ENCODE results near the gene PRCD.

Gene PRCD

DNA sequence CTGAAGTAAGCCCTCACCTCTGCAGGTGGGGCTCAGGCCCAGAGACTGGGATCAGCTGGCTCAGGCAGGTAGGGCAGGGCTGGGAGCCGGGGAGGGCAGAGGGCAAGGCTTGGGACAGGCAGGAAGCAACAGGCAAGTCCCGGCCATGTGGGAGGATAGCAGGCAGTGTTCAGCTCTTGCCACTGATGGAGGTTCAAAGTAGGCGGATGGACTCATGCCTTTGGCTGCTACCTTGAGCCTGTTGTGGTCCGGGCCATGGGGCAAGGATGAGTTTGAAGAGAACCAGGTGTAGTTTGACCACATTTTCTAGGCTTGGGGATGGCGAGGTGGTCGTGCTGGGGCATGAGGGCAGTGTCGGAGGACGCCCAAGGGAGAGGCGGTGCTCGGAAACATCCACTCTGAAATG, 2.7 kb downstream of the PRCD start:
- no peaks in the 10 kb centered on the region for H3K9me3 ChIP-seq (ENCODE audit: control insufficient read depth in 2 of 2, low read length in 2 of 2)
- peaks cover 14 to 24% of the 10 kb centered on the region in 2 donors for H3K4me1 ChIP-seq (ENCODE audit: control insufficient read depth in 2 of 2, insufficient read depth in 2 of 2, low read length in 2 of 2)
- H3K27me3 ChIP-seq (ENCODE audit: control insufficient read depth in 2 of 2, insufficient read depth in 2 of 2, low read length in 2 of 2): peaks cover 16 to 41% of the 10 kb centered on the region in 2 donors
- no peak overlapping the region for H3K27ac ChIP-seq (ENCODE audit: low read depth in 2 of 2, low read length in 2 of 2)
- H3K4me3 ChIP-seq (ENCODE audit: low read length in 2 of 2): no peak overlapping the region
- no peaks in the 10 kb centered on the region for H3K36me3 ChIP-seq (ENCODE audit: control insufficient read depth in 2 of 2, insufficient read depth in 2 of 2, low read length in 2 of 2)
- no peak overlapping the region for H3K9ac ChIP-seq (ENCODE audit: low read depth in 1 of 2, low read length in 2 of 2)

DNA sequence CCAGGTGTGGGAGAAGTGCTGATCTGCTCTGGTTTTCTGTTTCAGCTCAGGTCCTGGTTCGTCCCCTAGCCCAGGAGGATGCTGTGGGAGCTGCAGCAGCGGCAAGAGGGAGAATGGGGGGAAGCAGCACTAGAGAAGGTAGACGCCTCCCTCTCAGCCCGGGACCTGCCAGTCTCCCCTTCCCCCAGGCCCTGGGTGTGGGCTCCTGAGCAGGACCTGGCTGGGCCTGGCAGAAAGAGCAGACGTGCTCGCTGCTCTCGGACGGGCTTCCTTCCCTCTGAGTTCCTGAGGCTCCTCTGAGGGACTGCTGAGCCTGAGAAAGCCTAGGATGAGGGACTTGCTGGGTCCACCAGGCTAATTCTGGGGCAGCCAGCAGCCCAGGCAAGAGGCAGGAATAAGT, 3.1 kb downstream of the PRCD start:
- H3K27ac ChIP-seq (ENCODE audit: low read depth in 2 of 2, low read length in 2 of 2): no peak overlapping the region
- peaks cover 14 to 24% of the 10 kb centered on the region in 2 donors for H3K4me1 ChIP-seq (ENCODE audit: control insufficient read depth in 2 of 2, insufficient read depth in 2 of 2, low read length in 2 of 2)

DNA sequence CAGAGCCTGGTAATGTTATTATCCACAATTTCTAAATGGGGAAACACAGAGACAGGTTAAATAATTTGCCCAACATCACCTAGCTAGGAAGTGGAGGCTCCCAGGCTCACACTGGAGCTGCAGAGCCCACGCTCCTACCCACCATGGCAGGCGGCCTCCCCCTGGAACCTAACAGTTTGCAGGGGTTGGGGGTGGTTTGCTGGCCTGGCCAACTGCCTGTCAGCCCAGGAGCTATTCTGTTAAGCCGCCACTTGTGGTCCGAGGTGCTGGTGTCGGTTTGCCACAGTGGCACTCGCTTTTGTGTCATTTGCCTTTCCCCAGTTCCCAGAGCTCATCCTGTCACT, 3.6 kb downstream of the PRCD start:
- no peak overlapping the region for H3K4me3 ChIP-seq (ENCODE audit: low read length in 2 of 2)
- H3K9ac ChIP-seq (ENCODE audit: low read depth in 1 of 2, low read length in 2 of 2): no peak overlapping the region
- H3K27me3 ChIP-seq (ENCODE audit: control insufficient read depth in 2 of 2, insufficient read depth in 2 of 2, low read length in 2 of 2): peaks cover 13 to 42% of the 10 kb centered on the region in 2 donors
- no peak overlapping the region for H3K27ac ChIP-seq (ENCODE audit: low read depth in 2 of 2, low read length in 2 of 2)
- H3K9me3 ChIP-seq (ENCODE audit: control insufficient read depth in 2 of 2, low read length in 2 of 2): no peaks in the 10 kb centered on the region
- no peaks in the 10 kb centered on the region for H3K36me3 ChIP-seq (ENCODE audit: control insufficient read depth in 2 of 2, insufficient read depth in 2 of 2, low read length in 2 of 2)
- H3K4me1 ChIP-seq (ENCODE audit: control insufficient read depth in 2 of 2, insufficient read depth in 2 of 2, low read length in 2 of 2): peaks cover 14 to 24% of the 10 kb centered on the region in 2 donors

More for the DNA sequence above, 3.1 kb downstream of the PRCD start:
- Histone ChIP-seq H3K9me3 (ENCODE audit: control insufficient read depth in 2 of 2, low read length in 2 of 2) (no peaks in the 10 kb centered on the region), H3K9ac (ENCODE audit: low read depth in 1 of 2, low read length in 2 of 2) (no peak overlapping the region), H3K4me3 (ENCODE audit: low read length in 2 of 2) (no peak overlapping the region), H3K36me3 (ENCODE audit: control insufficient read depth in 2 of 2, insufficient read depth in 2 of 2, low read length in 2 of 2) (no peaks in the 10 kb centered on the region), H3K27me3 (ENCODE audit: control insufficient read depth in 2 of 2, insufficient read depth in 2 of 2, low read length in 2 of 2) (peaks cover 16 to 44% of the 10 kb centered on the region in 2 donors)

DNA sequence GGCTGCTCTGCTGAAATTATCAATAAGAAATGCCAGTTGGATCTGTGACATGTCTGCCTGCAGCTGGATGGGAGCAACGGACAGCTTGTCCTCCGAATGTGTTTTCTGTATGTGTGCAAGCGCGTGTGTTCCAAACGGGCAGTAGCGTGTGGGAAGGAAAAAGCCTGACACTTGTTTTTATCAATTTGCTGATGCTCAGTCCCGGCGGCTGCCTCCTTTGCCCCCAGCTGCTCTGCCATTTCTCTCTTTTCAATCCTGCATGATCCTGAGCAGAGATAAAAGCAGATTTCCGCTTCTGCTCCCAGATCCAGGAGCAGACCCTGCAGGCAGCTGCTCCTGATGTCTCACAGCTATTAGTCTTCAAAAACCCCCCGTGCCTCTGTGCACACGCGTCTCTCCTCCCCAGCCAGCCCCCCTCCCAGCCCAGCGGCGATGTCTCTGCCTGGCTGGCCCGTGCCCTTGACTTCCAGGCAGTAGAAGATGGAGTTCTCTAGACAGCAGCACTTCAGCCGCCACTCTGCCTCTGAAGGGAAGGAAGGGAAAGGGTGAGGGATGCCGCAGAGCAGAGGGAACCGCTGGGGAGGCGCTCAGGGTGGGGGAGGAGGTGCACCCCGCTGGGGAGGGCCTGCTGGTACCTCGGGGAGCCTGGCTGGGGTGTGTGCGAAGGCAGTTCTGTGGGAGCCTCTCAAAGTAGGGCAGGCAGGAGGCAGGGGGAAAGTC, 4.1 kb downstream of the PRCD start:
- H3K36me3 ChIP-seq (ENCODE audit: control insufficient read depth in 2 of 2, insufficient read depth in 2 of 2, low read length in 2 of 2): no peaks in the 10 kb centered on the region
- no peaks in the 10 kb centered on the region for H3K9me3 ChIP-seq (ENCODE audit: control insufficient read depth in 2 of 2, low read length in 2 of 2)
- peaks cover 8 to 38% of the 10 kb centered on the region in 2 donors for H3K27me3 ChIP-seq (ENCODE audit: control insufficient read depth in 2 of 2, insufficient read depth in 2 of 2, low read length in 2 of 2)
- no peak overlapping the region for H3K27ac ChIP-seq (ENCODE audit: low read depth in 2 of 2, low read length in 2 of 2)
- H3K4me3 ChIP-seq (ENCODE audit: low read length in 2 of 2): no peak overlapping the region
- peaks cover 14 to 24% of the 10 kb centered on the region in 2 donors for H3K4me1 ChIP-seq (ENCODE audit: control insufficient read depth in 2 of 2, insufficient read depth in 2 of 2, low read length in 2 of 2)
- no peak overlapping the region for H3K9ac ChIP-seq (ENCODE audit: low read depth in 1 of 2, low read length in 2 of 2)

DNA sequence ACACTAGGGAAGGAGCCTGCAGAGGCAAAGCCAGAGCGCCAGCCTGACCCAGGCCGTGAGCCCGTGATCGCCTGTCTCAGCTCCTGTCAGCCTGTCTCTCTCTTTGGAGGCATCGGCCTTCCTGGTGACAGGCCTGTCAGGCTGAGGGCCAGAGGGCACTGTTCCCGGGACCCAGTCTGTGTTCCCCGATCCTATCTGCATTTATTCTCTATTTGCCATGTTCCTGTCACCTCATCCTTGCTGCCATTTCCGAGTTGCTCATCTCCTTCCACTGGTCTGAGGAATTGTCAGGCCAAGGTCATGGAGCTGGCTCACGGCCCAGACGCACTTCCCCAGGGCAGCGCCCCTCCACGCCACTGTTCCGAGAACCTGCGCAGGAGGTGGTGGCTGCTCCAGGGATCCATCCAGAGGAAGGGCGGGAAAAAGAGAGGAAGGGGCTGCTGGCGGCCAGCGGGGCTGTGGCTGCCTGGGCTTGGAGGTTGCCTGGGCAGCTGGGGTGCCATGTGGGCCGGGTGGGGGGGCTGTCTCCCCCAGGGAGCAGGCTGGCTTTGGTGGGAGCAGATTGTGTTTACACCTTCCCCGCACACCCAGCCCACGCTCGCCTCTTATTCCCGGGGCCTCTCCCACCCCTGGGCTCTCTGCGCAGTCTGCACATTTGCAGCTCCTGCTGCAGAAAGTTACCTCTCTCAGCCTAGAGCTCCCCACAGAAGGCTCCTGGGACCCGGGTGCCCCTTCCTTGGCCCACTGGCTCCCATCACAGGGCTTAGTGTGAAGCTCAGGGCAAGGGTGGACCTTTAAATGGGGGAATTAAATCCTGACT, 4.9 kb downstream of the PRCD start:
- Histone ChIP-seq H3K27me3 (ENCODE audit: control insufficient read depth in 2 of 2, insufficient read depth in 2 of 2, low read length in 2 of 2) (peaks cover 3 to 35% of the 10 kb centered on the region in 2 donors), H3K36me3 (ENCODE audit: control insufficient read depth in 2 of 2, insufficient read depth in 2 of 2, low read length in 2 of 2) (no peaks in the 10 kb centered on the region), H3K27ac (ENCODE audit: low read depth in 2 of 2, low read length in 2 of 2) (no peak overlapping the region), H3K9ac (ENCODE audit: low read depth in 1 of 2, low read length in 2 of 2) (no peak overlapping the region), H3K4me1 (ENCODE audit: control insufficient read depth in 2 of 2, insufficient read depth in 2 of 2, low read length in 2 of 2) (peaks cover 14 to 24% of the 10 kb centered on the region in 2 donors), H3K4me3 (ENCODE audit: low read length in 2 of 2) (no peak overlapping the region), H3K9me3 (ENCODE audit: control insufficient read depth in 2 of 2, low read length in 2 of 2) (no peaks in the 10 kb centered on the region)

DNA sequence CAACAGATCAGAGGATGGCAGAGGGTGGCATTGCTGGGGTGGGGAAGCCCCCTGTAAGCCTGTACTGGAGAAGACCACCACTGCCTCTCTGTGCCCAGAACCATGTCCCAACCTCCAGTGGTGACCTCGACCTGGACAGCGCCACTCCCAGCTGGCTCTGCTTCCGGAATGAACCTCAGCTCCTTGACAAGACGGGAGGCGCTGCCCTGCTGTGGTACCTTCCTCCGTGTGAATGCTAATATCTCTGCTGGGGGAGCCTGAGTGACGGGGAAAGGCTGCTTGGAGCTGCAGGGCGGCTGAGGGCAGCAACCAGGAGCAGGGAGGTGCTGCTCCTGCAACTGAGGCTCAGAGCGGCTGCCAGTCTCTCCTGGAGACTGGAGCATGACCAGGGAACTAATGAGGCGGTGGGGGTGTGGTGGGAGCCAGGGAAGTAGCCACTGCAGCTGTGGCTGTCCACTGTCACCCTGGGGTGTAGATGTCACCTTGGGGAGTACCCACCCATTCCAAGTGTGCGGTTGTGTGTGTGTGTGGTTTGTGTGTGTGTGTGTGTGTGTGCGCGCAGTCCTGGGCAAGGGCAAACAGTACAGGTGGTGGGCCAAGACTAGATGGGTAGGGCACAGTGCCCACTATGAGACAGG, 6.2 kb downstream of the PRCD start:
- H3K9ac ChIP-seq (ENCODE audit: low read depth in 1 of 2, low read length in 2 of 2): no peak overlapping the region
- no peak overlapping the region for H3K4me3 ChIP-seq (ENCODE audit: low read length in 2 of 2)
- H3K27ac ChIP-seq (ENCODE audit: low read depth in 2 of 2, low read length in 2 of 2): no peak overlapping the region
- H3K27me3 ChIP-seq (ENCODE audit: control insufficient read depth in 2 of 2, insufficient read depth in 2 of 2, low read length in 2 of 2): peaks cover 3 to 39% of the 10 kb centered on the region in 2 donors
- H3K36me3 ChIP-seq (ENCODE audit: control insufficient read depth in 2 of 2, insufficient read depth in 2 of 2, low read length in 2 of 2): no peaks in the 10 kb centered on the region
- H3K9me3 ChIP-seq (ENCODE audit: control insufficient read depth in 2 of 2, low read length in 2 of 2): no peaks in the 10 kb centered on the region
- H3K4me1 ChIP-seq (ENCODE audit: control insufficient read depth in 2 of 2, insufficient read depth in 2 of 2, low read length in 2 of 2): peaks cover 8 to 18% of the 10 kb centered on the region in 2 donors

DNA sequence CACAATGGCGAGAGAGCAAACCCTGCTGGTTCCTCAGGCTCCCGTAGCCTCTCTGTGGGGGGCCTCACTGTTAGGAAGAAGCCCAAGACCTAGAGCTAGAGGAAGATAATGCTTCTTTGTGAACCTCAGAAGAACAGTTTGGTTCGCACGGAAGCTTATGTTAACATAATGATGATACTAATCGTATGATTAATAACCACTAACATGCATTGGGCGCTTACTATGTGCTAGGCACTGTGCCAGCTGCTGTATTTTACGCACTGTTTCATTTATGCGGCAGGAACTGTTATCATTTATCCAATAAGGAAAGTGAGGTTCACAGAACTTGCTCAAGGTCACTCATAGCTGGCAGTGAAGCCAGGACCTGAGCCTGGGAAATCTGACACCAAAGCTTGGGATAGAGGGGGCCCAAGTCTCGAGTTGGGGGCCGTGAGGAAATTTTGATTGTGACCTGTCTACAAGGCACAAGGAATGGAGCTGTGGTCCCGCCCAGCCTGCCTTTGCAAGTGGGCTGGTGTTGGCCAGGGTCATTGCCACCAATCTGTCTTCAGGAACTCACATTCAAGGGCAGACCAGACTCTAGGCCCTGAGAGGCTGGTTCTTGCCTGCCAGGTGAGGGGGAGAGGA, 6.8 kb downstream of the PRCD start:
- H3K4me1 ChIP-seq (ENCODE audit: control insufficient read depth in 2 of 2, insufficient read depth in 2 of 2, low read length in 2 of 2): peaks cover 8 to 18% of the 10 kb centered on the region in 2 donors
- peak overlapping the region in 1 of 2 donors; percentile 7 for H3K9ac ChIP-seq (ENCODE audit: low read depth in 1 of 2, low read length in 2 of 2)
- no peak overlapping the region for H3K27ac ChIP-seq (ENCODE audit: low read depth in 2 of 2, low read length in 2 of 2)
- peaks cover 3 to 39% of the 10 kb centered on the region in 2 donors for H3K27me3 ChIP-seq (ENCODE audit: control insufficient read depth in 2 of 2, insufficient read depth in 2 of 2, low read length in 2 of 2)
- H3K4me3 ChIP-seq (ENCODE audit: low read length in 2 of 2): no peak overlapping the region
- no peaks in the 10 kb centered on the region for H3K9me3 ChIP-seq (ENCODE audit: control insufficient read depth in 2 of 2, low read length in 2 of 2)
- H3K36me3 ChIP-seq (ENCODE audit: control insufficient read depth in 2 of 2, insufficient read depth in 2 of 2, low read length in 2 of 2): no peaks in the 10 kb centered on the region

DNA sequence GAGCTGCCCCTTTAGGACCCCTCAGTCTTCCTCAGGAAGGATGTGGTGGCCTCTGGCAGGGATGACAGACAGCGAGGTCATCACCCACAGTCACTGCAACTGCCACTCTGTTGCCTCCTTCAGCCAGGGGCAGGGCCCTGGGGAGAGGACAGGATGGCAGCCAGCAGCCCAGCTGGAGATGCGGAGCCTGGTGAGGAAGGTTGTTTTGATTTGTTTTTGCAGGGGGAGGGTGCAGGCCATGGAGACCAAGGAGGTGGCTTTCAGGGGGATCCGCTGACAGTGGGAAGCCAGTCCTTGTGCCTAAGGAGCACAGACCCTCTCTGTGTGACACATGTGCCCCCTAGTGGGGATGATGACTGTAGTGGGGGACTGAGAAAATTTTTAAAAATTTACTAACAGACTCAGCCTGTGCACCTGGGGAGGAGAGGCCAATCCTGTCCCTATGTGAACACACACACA, 7.4 kb downstream of the PRCD start:
- Histone ChIP-seq H3K27me3 (ENCODE audit: control insufficient read depth in 2 of 2, insufficient read depth in 2 of 2, low read length in 2 of 2) (peaks cover 3 to 39% of the 10 kb centered on the region in 2 donors), H3K36me3 (ENCODE audit: control insufficient read depth in 2 of 2, insufficient read depth in 2 of 2, low read length in 2 of 2) (no peaks in the 10 kb centered on the region), H3K9ac (ENCODE audit: low read depth in 1 of 2, low read length in 2 of 2) (peak overlapping the region in 1 of 2 donors; percentile 7), H3K4me3 (ENCODE audit: low read length in 2 of 2) (no peak overlapping the region), H3K9me3 (ENCODE audit: control insufficient read depth in 2 of 2, low read length in 2 of 2) (no peaks in the 10 kb centered on the region), H3K27ac (ENCODE audit: low read depth in 2 of 2, low read length in 2 of 2) (no peak overlapping the region), H3K4me1 (ENCODE audit: control insufficient read depth in 2 of 2, insufficient read depth in 2 of 2, low read length in 2 of 2) (peaks cover 8 to 18% of the 10 kb centered on the region in 2 donors)

DNA sequence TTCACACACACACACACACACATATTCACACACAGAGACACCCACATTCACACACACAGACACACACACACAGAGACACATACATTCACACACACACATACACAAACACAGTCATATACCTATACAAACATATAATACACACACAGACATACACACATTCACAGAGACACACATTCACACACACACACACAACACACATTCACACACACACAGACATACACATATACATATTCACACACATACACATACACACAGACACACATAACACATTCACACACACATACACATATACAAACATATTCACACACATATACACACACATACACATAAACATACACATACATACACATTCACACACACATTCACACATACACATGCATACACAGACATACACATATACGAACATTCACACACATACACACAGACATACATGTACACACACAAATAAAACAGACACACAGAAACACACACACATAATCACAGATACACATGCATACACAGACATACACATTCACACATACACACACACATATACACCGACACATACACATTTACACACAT, 7.9 kb downstream of the PRCD start:
- no peaks in the 10 kb centered on the region for H3K36me3 ChIP-seq (ENCODE audit: control insufficient read depth in 2 of 2, insufficient read depth in 2 of 2, low read length in 2 of 2)
- no peak overlapping the region for H3K4me3 ChIP-seq (ENCODE audit: low read length in 2 of 2)
- peaks cover 8 to 18% of the 10 kb centered on the region in 2 donors for H3K4me1 ChIP-seq (ENCODE audit: control insufficient read depth in 2 of 2, insufficient read depth in 2 of 2, low read length in 2 of 2)
- H3K27me3 ChIP-seq (ENCODE audit: control insufficient read depth in 2 of 2, insufficient read depth in 2 of 2, low read length in 2 of 2): peaks cover 3 to 39% of the 10 kb centered on the region in 2 donors
- H3K9me3 ChIP-seq (ENCODE audit: control insufficient read depth in 2 of 2, low read length in 2 of 2): no peaks in the 10 kb centered on the region
- no peak overlapping the region for H3K9ac ChIP-seq (ENCODE audit: low read depth in 1 of 2, low read length in 2 of 2)
- H3K27ac ChIP-seq (ENCODE audit: low read depth in 2 of 2, low read length in 2 of 2): no peak overlapping the region
